HG03139 (cell line): ENCODE results near the gene DACH1.

Experiments used
- ATAC-seq: cut with Tn5 transposase; IDR thresholded peaks from one replicate; pipeline ENCODE4 v1.9.1; 2021; ENCODE audit not compliant: unreplicated experiment

Gene DACH1

DNA sequence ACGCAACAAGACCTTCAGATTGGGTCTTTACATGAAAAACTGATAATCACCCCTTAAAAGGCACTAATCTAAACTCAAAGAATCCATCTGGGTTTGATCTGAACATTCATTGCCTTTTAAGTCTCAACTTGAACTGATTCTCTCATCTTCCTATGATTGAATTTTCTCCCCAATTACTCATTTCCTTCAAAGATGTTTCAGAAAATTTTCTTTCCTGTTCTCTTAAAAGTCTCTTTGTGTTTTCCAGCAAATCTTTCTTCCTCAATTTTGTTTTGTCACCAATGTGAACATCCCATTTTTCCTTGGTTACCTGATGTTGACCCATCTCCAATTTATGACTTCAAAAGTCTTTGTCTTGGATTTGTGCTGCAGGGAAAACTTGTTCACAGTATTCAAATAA lies 234.3 kb downstream of the DACH1 start:
- no peak for ATAC-seq

DNA sequence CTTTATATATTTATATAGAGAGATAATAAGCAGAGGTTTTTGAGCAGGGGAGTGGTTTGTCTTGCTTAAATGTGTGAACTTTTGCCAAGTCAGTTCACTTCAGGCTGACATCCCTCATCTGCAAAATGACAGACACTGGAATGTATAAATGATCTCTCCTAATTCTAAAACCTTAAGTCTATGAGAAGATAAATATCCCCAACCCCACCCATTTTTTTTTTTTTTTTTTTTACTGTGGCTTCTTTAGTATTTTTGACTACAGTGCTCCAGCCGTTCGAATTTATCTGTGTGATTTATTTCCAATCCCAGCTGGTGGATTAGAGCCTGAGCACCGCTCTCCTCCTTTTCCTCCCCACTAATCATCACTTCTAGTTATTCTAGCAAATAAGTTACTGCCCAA lies 234.8 kb downstream of the DACH1 start:
- no peak for ATAC-seq

DNA sequence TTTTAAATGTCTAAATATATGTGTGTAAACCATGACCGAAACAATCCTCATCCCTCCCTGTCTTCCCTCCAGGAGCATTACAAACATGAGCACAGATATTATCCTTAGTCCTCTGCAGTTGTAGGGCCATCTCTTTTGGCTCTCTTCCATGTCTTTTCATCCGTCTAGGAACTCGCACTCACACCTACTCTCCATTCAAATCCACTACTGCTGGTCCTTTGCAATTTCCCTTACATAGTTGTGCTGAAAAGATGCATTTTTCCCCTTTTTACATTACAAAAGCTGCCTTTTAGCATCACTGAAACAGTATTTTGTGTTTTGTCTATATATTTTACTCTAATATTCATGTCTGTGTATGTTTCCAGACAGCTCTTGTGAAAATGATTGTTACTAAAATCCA lies 237.8 kb downstream of the DACH1 start:
- ATAC-seq: no peak

GRCh38 chr13:71626421-71627117 lies 240.4 kb downstream of the DACH1 start:
- no peak for ATAC-seq

GRCh38 chr13:71625694-71626093 lies 241.3 kb downstream of the DACH1 start:
- ATAC-seq: no peak

DNA sequence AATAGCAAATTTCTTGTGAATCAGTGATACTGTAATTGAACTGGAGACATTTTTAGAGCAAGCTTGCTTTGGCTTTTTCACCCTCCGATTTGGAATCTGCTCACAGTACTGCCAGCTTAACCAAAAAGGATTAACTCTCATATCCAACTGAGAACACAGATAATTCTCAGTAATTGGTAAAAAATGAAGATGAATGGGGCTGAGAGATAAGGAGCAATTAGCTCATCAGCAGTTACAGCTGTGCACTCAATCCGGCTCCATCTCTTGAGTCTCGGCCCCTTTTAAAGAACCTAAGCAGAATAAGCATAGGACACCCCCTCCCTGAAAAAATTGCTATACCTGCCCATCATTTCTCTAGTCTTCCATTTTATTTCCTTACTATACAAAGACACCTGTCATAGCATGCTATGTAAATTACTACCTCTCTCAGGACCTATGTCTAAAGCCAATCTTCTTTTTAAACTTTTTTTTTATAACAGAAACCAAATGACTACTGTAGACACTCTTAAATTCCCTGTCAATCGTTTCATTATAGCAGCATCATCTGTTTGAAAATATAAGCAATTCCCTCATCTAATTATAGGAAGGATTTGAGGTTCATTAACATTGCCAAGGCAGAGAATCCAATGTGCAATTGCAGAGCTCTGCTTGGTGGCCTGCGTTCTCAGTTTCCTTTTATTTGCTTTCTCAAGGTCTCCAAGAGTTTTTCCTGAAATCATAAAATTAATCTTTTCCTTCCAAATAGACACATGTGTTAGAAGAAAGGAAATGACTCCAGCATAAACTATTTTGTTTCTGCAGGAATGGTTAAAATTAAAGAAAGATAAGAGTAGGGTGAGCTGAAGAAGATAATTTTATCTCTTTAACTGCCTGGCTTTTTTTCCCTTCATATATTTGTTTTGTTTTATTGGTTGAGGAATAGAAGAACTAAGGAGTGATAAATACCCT lies 242.1 kb downstream of the DACH1 start:
- no peak for ATAC-seq

- ATAC-seq: no peak
Observed at GRCh38 chr13:71621174-71622124, 245.6 kb downstream of the DACH1 start.

GRCh38 chr13:71619096-71619495 lies 247.9 kb downstream of the DACH1 start:
- ATAC-seq: no peak

DNA sequence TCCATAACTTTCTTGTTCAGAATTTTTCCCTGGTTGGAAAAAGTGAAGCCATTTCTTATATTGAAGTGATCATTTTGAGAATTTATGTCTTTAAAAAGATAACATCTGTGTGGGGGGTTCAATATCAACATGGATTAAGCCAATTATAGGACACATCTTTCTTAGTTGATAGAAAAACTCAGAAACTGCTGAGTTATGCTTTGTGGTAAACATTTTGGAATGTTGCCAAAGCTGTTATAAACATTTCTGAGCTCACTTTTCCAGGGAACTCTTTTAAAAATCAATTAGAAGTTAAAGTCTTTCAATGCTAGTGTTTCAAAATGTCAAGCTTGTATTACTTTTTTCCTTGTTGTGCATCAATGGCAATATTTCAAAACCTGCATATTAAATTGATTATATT lies 248.8 kb downstream of the DACH1 start:
- no peak for ATAC-seq

GRCh38 chr13:71617265-71617664 lies 249.7 kb downstream of the DACH1 start:
- ATAC-seq: no peak

- no peak for ATAC-seq
Observed at GRCh38 chr13:71613066-71613745, 253.8 kb downstream of the DACH1 start.

- no peak for ATAC-seq
Observed at GRCh38 chr13:71611292-71611691, 255.7 kb downstream of the DACH1 start.

DNA sequence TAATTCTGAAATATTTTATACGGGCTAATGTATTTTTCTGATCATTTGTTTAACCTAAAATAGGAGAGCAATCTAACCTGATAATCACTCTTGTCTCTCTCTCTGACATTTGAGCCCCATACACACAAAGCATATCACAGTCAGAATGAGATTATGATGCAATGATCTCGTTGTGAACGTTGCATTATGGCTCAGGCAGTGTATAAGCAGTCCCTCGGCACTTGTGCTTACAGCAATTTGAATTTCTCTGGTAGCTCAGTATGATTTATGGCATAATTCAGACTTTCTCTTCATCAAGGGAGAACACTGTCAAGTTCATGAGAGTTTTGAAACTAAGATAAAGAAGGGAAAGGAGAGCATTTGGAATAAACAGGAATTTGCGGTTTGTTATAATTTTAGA lies 256.1 kb downstream of the DACH1 start:
- ATAC-seq: no peak

- no peak for ATAC-seq
Observed at GRCh38 chr13:71609271-71609670, 257.7 kb downstream of the DACH1 start.

GRCh38 chr13:71607575-71607974 lies 259.4 kb downstream of the DACH1 start:
- no peak for ATAC-seq

- no peak for ATAC-seq
Observed at GRCh38 chr13:71606818-71607217, 260.2 kb downstream of the DACH1 start.

DNA sequence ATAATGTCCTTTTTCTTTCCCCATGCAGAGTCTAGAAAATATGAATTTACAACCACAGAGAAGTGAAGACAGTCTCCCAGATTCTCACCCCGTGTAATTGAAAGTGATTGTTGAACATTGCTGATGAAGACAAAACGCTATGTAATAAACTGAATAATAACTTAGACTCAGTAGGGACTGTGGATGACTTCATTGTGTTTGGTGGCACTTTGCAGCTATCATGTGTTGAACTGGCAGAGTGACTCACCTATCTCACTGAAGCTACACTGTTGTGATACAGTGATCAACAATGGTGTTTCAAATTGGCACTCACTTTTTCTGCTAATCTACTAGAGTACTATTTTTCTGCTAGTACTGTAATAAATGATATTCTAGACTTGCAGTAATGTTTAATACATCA lies 261.3 kb downstream of the DACH1 start:
- no peak for ATAC-seq

- ATAC-seq: no peak
Observed at GRCh38 chr13:71603255-71603654, 263.7 kb downstream of the DACH1 start.

DNA sequence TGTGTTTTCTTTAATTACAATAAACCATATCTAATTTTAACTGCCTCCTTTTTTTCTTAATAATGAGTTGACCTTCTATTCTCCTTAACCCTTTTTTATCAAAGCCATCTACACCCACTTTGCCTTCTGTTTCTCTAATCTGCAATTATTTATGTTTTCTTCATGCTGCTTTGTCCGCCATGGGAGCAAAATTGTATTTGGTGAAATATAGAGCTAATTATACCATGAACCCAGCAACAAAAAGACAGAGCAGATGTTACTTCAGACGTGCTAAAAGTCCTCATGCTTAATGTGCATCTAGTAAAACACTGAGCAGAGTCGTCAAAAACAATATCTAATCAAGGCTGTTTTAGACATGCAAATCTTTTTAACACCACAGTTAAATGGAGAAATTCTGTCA lies 264.7 kb downstream of the DACH1 start:
- no peak for ATAC-seq

- ATAC-seq: no peak
Observed at GRCh38 chr13:71597150-71597549, 269.9 kb downstream of the DACH1 start.

- no peak for ATAC-seq
Observed at GRCh38 chr13:71596116-71596515, 270.9 kb downstream of the DACH1 start.
